DMS114 treated with DMSO at 0.1 percent for 48 hours (cell line): ENCODE measurements around the gene RRP12.
"Not testable (repeated sequence)": the region's sequence is repeated elsewhere in the genome, so short reads cannot be mapped to it uniquely, and the experiment has no call there.

Experiments used
- DNase-seq: peaks from one replicate; lab custom pipeline; 2025; ENCODE audit not compliant: unreplicated experiment; lab: John Stamatoyannopoulos, UW

Gene RRP12

DNA sequence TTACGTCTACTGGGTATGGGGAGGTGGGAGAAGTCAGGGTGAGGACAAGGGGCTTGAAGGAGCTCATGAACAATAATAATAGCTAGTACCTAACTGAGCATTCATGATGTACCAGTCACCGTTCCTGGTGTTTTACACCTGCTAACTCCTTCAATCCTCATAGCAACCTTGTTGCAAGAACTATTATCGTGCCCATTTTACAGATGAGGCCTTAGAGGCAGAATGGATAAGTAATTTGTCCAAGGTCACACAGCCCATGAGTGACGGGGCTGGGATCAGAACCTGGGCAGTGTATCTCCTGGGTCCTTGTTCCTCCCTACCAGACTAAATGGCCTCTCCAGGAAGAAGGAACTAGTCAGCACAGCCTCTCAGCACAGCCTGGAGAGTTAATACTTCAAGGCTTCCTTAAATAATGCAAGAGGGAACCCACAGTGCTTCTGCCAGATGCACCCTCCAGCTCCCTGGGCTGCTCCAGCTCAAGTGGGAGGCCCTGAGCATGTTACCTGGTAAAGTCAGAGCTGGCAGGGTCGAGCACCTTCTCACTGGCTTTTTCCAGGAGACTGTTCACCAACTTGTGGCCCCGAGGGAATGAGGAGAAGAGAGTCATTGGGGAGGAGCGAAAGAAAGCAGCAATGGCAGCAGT lies 28.8 kb downstream of the RRP12 start:
- DNase-seq, result no peak

DNA sequence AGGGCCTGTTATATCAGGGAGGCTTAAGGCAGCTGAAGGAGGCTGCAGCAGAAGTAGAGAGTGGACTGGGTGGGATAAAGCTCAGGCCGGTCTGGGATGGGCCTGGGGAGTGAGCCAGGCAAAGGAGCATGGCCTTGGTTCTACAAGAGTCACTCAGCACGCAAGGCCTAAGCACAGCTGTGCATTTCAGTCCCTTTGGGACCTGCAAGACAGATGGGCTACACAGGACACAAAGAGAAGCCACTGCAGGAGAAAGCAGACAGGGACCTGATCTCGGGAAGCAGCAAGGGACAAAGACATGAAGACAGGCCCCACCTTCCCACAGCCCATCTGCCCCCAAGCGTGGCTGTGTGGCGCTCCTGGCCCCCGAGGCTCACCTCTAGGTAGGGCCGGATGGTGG lies 29.4 kb downstream of the RRP12 start:
- no peak for DNase-seq

DNA sequence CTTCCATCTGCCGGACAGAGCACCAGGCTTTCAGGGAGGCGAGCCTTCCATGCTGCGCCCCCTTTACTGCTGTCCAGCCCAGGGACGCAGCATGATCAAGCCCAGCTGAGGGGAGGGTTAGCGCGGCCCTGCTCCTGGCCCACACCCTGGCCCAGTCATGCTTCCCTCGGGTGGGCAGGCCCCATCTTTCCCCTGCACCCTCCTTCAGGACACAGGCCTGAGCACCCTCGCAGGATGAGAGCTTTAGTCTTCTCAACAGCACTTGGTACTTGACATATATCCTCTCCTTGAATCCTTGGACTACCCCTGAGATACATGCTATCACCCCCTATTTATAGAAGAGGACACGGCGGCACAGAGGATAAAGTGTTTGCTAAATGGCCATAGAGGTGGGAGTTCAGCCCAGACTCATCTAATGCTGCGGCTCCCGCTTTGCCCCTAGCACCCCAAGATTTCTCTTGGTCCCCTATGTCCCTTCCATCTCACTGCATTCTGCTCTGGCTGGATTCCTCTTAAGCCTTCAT lies 34.0 kb downstream of the RRP12 start:
- DNase-seq, result no peak

DNA sequence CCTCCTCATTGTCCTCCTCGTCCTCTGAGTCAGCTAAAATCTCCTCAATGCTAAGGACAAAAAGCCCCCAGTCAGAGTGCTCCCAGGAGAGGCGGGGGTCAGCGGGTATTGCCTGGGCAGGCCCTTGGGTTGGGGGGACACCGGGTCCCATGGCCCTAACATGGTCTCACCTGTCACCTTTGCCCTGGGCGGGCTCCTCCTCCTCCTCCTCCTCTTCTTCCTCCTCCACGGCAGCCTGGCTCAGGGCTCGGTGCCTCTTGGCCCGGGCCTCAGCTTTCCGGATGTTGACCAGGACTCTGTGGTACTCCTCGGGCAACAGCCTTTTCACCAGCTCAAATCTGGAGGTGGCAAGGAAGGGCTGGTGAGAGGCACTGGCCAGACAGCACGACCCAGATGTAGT lies 34.6 kb downstream of the RRP12 start:
- no peak for DNase-seq

DNA sequence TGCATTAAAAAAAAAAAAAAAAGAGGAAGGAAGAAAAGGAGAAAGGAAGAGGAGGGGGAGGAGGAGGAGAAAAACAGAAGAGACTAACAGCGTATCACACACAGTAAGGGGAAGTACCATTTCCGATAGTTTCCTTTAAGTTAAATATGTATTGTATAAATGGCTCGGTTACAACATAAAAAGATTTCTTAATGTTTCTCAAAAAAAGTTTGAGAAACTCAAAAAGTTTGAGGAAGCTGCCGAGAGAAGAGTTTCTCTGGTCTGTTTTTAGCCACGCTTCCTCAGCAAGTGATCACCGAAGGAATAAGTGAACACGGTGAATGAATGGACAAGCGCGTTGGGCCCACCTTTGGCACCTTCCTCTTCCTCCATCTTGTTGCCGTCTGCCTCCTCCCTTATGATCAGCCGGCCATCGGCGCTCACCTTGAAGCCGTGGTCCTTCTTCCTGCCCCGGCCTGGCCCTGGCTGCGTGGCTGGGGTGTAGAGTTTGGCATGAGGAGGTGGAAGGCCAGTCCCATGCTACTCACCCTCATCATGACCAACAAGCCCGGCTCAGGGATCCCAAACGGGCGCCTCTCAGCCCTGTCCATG lies 35.3 kb downstream of the RRP12 start:
- no peak for DNase-seq

DNA sequence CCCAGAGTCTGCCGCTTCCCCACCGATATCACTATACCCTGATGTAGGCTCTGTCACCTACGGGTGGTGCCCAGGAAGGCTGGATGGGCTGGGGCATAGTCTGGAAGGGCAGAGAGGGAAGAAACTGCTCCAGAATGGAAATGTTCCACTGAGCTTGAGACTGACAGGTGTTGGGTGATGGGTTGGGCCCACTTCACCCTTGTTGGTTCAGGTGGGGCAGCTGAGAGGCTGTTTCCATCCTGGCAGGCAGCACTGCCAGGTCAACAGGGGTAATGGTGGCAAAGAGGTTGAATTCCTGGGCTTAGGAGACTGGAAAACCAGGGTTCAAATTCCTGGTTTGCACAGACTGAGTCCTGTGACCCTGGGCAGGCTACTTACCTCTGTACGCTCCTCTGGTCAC lies 38.1 kb downstream of the RRP12 start:
- no peak for DNase-seq

DNA sequence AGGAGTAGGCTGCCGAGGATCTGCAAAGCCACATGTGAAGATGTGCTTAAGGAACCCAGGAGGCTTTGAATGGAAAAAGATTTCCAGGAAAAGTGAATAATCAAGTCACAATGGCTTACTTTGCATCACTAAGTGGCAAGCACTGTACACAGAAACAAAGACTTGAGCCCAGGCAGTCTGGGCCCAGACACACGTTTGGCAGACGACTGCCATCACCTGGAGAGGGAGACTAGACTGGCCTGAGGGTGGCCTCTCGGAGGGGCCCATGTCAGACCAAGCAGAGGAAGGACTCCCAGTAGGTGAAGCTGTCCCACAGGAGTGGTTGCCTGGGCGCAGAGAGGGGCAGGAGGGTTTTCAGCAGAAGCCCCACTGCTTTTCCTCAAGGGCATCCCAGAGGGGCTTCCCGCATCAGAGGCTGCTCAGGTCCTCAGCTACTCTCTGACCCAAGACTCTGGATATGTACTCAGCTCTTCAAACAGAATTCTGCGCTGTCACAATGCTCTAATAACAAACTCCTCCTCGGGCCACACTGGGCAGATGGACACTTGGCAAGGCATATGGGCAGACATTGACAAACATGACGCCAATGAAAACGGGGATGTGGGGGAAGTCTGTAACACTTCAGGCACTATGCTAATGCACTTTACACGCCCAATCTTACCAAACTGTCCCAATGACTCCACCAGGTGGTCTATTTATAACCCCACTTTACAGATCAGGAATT lies 38.7 kb downstream of the RRP12 start:
- no peak for DNase-seq

DNA sequence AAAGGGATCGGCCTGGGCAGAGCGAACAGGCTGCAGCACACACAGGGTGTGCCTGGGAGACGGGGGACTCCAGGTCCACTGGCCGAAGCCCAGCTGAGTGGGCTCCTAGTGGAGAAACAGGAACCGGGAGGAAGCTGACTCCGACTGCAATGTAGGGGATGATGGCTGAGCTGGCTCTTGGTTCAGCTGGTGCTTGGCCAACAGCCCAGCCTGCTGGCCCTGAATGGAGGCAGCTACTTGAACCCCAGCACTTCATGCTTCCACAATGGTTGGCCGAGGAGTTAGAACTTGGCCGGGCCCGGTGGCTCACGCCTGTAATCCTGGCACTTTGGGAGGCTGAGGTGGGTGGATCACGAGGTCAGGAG lies 39.6 kb downstream of the RRP12 start:
- no peak for DNase-seq

DNA sequence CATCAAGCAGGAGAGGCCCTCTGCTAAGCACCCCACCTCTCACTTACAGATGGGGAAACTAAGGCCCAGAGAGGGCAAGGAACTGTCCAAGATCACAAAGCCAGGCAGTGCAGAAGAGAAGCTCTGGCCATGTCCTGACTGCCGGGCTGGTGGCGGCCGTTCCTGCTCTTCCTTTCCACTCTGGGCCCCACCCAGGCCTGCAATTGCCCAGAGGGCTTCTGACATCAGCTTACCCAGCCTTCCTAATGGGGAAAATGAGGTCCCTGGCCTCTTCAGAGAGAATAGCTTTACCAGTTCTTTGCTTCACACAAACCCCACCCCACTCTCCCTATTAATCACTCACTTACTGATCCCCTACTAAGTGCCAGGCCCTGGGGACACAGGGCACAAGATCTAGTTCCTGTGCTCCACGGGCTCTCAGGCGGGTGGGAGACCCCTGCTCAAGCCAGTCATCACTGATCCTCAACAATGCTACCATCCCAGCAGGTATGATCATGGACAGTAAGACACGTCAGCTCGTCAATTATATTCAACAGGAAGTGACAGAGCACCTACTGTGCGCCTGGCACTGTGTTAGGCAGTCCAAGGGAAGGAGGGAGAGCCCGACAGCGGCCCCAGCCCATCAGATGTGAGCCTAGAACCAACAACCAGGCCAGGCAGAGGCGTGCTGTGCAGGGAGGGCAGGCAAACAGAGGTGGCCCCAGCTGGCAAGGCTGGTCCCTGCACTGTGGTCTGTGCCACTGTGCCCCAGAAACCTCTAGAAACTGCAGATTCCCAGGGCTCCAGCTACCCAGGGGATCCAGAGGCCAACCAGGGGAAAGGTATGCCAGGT lies 40.2 kb downstream of the RRP12 start:
- DNase-seq, result no peak

DNA sequence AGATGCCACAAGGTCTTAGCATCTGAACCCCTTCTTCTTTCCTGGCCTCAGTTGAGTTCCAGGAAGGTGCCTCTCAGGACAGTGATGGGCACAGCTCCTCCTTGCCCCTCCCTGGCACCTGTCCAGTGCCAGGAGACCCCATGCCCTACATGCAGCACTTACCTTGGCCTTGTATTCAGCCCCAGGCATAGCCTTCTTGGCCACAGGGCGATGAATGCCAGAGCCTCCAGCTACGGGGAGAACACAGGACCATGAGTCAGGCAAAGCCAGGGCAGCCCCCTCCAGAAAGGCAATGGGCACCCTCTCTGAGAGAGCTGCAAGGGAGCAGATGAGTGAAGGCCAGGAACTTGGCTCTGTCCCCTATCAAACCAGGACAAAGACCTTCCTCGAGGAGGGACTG lies 42.4 kb downstream of the RRP12 start:
- no peak for DNase-seq

DNA sequence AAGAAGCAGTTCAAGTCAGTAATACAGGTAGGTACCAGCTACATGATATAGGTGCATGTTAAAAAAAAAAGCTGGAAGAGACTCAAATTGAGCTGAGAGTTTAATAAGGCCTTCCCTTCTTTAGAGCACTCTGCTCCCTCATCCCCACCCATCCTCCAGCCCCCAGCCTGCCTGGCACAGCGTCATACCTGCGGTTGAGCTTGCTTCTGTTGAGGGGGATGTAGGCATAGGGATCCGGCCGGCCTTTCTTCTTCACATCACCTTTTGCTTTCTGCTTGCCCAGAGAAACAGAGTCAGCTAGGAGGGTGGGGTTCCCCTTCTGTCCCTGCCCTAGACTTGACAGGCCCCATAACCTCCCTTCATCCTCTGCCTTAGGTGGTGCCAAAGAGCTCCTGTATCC lies 42.8 kb downstream of the RRP12 start:
- DNase-seq, result no peak

DNA sequence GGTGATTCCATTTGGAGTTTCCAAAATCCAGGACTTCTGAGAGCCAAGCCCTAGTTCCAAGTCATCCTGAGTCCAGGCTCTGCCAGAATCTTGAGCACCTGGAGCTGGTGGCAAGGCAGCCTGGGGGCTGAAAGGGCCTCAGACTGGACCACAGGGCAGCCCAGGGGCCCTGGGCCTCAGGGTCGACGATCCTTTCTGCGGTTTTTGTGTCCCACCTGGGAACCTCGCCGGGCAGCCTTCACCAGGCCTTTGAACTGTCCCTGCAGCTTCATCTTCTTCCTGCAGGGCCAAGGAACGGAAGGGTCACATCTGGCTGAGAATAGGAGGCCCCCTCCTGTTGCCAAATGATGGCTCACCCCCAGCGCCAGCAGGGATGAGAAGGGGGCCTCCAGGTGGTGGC lies 44.2 kb downstream of the RRP12 start:
- no peak for DNase-seq

DNA sequence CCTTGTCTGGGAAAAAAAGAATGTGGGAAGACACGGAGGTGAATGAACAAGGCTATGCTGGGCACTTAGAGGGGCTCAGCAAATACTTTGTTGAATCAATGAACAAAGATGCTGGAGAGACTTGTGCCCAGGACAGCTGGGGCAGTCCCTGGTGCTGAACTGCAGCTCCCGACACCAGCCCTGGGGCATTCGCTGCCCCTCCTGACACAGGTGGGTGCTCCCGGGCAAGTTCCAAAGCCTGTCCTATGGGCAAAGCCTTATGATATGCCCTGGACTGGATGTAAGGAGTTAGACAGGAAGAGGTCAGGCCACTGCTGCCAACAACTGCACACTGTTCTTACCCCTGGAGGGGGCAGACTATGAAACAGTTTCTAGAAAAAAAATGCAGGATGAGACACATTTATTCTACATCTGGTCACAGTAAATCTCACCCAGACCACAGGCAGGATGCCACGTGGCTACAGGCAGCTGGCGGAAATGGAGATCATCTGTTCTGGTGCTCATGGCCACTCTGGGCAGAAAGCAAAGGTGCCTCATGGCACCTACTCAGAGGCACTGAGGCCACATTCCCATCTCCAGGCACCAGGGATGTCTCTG lies 44.7 kb downstream of the RRP12 start:
- DNase-seq, result no peak

DNA sequence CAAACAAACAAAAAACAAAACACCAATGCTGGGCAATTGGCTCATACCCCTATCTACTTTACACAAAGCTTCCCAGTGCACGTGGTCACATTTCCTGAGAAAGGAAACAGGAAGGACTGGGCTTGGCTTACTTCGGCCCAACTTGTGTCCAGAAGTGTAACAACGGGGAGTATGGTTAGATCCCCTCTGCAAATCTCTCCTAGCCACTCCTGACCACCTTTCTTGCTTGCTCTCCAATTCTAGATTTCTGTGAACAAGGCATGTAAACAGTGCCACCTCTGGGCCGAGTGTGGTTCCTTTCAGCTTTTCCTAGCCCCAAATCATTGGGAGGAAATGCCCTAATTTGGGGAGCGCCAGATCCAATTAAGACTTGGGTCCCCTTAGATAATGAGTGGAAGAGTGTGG lies 45.6 kb downstream of the RRP12 start:
- DNase-seq, result peak; percentile 18

DNA sequence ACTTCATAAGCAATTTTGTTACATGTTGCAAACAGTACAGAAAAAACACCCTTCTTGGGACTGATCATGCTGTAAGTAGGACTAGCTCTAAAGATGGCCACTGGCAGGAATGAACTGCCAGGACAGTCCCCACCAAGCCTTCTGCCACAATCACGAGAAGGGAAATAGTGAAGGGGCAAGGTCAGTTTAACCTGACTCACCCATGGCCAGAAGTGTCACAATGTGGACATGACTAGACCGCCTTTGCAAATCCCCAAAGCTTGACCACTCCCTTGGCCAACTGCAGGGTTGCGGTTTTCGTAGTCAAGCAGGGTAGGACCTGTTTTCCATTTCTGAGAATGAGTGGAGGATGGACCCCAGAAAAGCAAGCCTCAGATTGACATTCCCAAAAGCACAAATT lies 47.2 kb downstream of the RRP12 start:
- no peak for DNase-seq

DNA sequence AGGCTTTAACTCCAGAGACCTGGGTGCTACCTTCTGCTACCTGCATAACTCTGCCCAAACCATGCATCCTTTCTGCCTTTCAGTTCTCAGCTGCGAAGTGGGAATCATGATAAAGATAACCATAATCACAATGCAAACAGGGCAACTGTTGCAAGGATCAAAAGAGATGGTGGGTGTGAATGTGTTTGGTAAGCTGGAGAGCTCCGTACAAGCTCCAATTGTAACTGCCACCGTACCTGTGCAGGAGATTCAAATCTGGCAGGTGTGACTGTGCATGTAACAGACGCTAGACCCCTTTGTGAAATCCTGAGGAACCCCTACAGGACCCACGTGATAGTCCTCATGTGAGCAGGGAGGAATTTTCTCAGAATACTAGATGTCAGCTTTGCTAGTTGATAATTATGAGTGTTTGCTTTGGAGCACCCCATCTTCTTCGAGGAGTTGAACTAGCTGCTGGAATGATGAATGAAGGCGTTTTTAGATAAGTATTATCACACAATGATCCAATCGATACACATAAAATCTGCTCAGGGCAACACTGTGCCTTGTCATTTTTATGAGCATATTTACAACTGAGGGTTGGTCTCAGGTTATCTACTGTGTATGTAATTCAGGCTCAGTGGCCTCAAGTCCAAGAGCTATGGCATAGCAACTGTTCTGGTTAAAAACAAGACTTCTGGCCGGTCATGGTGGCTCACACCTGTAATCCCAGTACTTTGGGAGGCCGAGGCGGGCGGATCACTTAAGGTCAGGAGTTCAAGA lies 51.2 kb downstream of the RRP12 start:
- DNase-seq, result no peak

DNA sequence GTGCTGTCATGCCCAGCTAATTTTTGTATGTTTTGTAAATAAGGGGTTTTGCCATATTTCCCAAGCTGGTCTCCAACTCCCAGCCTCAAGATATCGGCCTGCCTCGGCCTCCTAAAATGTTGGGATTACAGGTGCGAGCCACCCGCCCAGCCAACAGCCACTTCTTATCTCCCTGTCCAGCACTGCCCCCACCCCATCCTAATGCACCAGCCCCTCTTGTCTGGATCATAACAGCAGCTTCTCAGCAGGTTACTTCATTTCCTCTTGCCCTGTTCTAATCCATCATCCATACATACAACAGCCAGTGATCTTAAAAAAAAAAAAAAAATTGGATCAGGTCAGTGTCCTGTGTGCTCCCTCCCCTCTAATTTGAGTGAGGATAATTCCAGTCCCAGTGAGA lies 53.8 kb downstream of the RRP12 start:
- no peak for DNase-seq

DNA sequence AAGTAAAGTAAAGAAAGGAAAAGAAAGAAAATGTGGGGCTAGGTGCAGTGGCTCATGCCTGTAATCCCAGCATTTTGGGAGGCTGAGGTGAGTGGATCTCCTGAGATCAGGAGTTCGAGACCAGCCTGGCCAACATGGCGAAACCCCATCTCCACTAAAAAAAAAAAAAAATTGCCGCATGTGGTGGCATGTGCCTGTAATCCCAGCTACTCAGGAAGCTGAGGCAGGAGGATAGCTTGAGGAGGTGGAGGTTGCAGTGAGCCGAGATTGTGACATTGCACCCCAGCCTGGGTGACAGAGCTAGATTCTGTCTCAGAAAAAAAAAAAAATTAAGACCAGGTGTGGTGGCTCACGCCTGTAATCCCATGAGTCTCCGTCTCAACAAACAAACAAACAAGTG lies 57.5 kb downstream of the RRP12 start:
- DNase-seq, result not testable (repeated sequence)

DNA sequence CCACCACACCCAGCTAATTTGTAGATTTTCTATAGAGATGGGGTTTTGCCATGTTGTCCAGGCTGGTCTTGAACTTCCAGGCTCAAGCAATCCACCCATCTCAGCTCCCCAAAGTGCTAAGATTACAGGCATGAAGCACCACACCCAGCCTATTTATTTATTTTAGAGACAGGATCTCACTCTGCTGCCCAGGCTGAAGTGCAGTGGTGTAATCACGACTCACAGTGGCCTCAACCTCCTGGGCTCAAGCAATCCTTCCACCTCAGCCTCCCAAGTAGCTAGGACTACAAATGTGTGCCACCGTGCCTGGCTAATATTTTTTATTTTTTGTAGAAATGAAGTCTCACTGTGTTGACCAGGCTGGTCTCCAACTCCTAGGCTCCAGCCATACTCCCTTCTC lies 59.7 kb downstream of the RRP12 start:
- DNase-seq, result no peak

DNA sequence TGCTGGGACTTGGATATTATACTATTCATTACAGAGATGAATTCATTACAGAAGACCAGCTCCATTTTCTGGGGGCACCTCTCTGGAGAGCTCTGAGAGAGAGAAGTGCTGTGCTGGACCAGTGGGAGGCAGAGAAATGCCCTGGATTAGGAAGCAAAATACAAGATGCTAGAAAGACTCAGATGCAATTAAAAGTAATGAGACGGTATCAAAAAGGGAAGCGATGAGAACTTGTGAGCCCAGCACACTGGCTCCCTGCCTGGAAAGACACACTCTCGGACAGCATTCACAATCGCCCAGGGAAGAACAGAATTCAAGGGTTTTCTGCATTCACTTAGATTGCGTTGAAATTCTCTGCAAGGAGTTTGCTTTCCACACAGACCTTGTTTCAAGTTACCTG lies 63.1 kb downstream of the RRP12 start:
- DNase-seq, result no peak
